Activated naive CD8-positive, alpha-beta T cell (primary cell): Measurements from ENCODE around the gene MRPL24.

Experiments
- H3K27ac Mint-ChIP-seq: one replicate; pipeline ENCODE4 v1.8.0; 2021; ENCODE audit warnings: mixed read lengths
- H3K27me3 Mint-ChIP-seq: one replicate; pipeline ENCODE4 v1.8.0; 2021; ENCODE audit warnings: mixed read lengths
- H3K36me3 Mint-ChIP-seq: one replicate; pipeline ENCODE4 v1.8.0; 2021; ENCODE audit warnings: mixed read lengths
- H3K4me1 Mint-ChIP-seq: one replicate; pipeline ENCODE4 v1.8.0; 2021; ENCODE audit warnings: low read depth, mixed read lengths
- H3K4me3 Mint-ChIP-seq: one replicate; pipeline ENCODE4 v1.8.0; 2021; ENCODE audit warnings: mild to moderate bottlenecking, mixed read lengths
- H3K9me3 Mint-ChIP-seq: one replicate; pipeline ENCODE4 v1.8.0; 2021; ENCODE audit warnings: low read depth, mixed read lengths

Gene MRPL24

GRCh38 chr1:156742017-156742416, 1.1 kb upstream of the MRPL24 start:
- Mint-ChIP-seq H3K27ac (peak overlapping the region; percentile 98), H3K4me3 (peak overlapping the region; percentile 30), H3K9me3 (no peaks in the 10 kb centered on the region), H3K27me3 (no peaks in the 10 kb centered on the region), H3K4me1 (peaks cover 39% of the 10 kb centered on the region), H3K36me3 (peaks cover 12% of the 10 kb centered on the region)

- Mint-ChIP-seq H3K9me3 (no peaks in the 10 kb centered on the region), H3K4me3 (peak overlapping the region; percentile 95), H3K27ac (peak overlapping the region; percentile 98), H3K27me3 (no peaks in the 10 kb centered on the region), H3K36me3 (peaks cover 12% of the 10 kb centered on the region), H3K4me1 (peaks cover 37% of the 10 kb centered on the region)
These were observed 644 bp upstream of the MRPL24 start for GRCh38 chr1:156741481-156741983.

- Mint-ChIP-seq H3K4me3 (peak overlapping the region; percentile 95), H3K27ac (peak overlapping the region; percentile 98), H3K36me3 (peaks cover 7% of the 10 kb centered on the region), H3K9me3 (no peaks in the 10 kb centered on the region), H3K4me1 (peaks cover 27% of the 10 kb centered on the region), H3K27me3 (no peaks in the 10 kb centered on the region)
These were observed 599 bp downstream of the MRPL24 start for GRCh38 chr1:156740237-156740740.

- no peaks in the 10 kb centered on the region for H3K27me3 Mint-ChIP-seq
- peaks cover 7% of the 10 kb centered on the region for H3K36me3 Mint-ChIP-seq
- H3K9me3 Mint-ChIP-seq: no peaks in the 10 kb centered on the region
- H3K4me3 Mint-ChIP-seq: peak overlapping the region; percentile 95
- H3K27ac Mint-ChIP-seq: peak overlapping the region; percentile 80
- peaks cover 25% of the 10 kb centered on the region for H3K4me1 Mint-ChIP-seq
These were observed 2.0 kb downstream of the MRPL24 start for GRCh38 chr1:156738916-156739315.

GRCh38 chr1:156738407-156738806, 2.5 kb downstream of the MRPL24 start:
- Mint-ChIP-seq H3K36me3 (peaks cover 7% of the 10 kb centered on the region), H3K4me3 (peak overlapping the region; percentile 30), H3K27ac (no peak overlapping the region)

GRCh38 chr1:156733989-156734584, 6.8 kb downstream of the MRPL24 start:
- no peaks in the 10 kb centered on the region for H3K27me3 Mint-ChIP-seq
- no peak overlapping the region for H3K4me3 Mint-ChIP-seq
- no peaks in the 10 kb centered on the region for H3K9me3 Mint-ChIP-seq
- H3K36me3 Mint-ChIP-seq: peaks cover 3% of the 10 kb centered on the region
- no peak overlapping the region for H3K27ac Mint-ChIP-seq
- peaks cover 22% of the 10 kb centered on the region for H3K4me1 Mint-ChIP-seq

More at GRCh38 chr1:156738407-156738806, 2.5 kb downstream of the MRPL24 start:
- no peaks in the 10 kb centered on the region for H3K27me3 Mint-ChIP-seq
- peaks cover 25% of the 10 kb centered on the region for H3K4me1 Mint-ChIP-seq
- no peaks in the 10 kb centered on the region for H3K9me3 Mint-ChIP-seq

- Mint-ChIP-seq H3K4me1 (peaks cover 32% of the 10 kb centered on the region), H3K4me3 (no peak within 1 kb of the TSS), H3K9me3 (no peaks in the 10 kb centered on the region), H3K27me3 (no peaks in the 10 kb centered on the region), H3K27ac (peak within 1 kb of the TSS; percentile 99), H3K36me3 (peaks cover 6% of the 10 kb centered on the region)
These were observed 12.1 kb downstream of the MRPL24 start, which contains the start of gene ISG20L2 for GRCh38 chr1:156728599-156729462. Gene ISG20L2, minus strand, starts transcription at chr1:156728766. Its CDS starts 1,114 bp downstream, at chr1:156727652.

GRCh38 chr1:156727926-156728598, 12.8 kb downstream of the MRPL24 start, which contains the start of gene METTL25B:
Gene METTL25B, plus strand, starts transcription at chr1:156728469. Its CDS starts 636 bp downstream, at chr1:156729105.
- Mint-ChIP-seq H3K36me3 (peaks cover 11% of the 10 kb centered on the region), H3K9me3 (no peaks in the 10 kb centered on the region), H3K4me3 (no peak within 1 kb of the TSS), H3K27ac (peak within 1 kb of the TSS; percentile 99), H3K27me3 (no peaks in the 10 kb centered on the region), H3K4me1 (peaks cover 39% of the 10 kb centered on the region)

GRCh38 chr1:156727492-156727891, 13.4 kb downstream of the MRPL24 start:
- peak overlapping the region; percentile 99 for H3K27ac Mint-ChIP-seq
- H3K9me3 Mint-ChIP-seq: no peaks in the 10 kb centered on the region
- H3K36me3 Mint-ChIP-seq: peaks cover 9% of the 10 kb centered on the region
- H3K4me1 Mint-ChIP-seq: peaks cover 39% of the 10 kb centered on the region
- H3K4me3 Mint-ChIP-seq: no peak overlapping the region
- no peaks in the 10 kb centered on the region for H3K27me3 Mint-ChIP-seq

- Mint-ChIP-seq H3K36me3 (peaks cover 9% of the 10 kb centered on the region), H3K4me1 (peaks cover 39% of the 10 kb centered on the region), H3K27ac (no peak overlapping the region), H3K9me3 (no peaks in the 10 kb centered on the region), H3K4me3 (no peak overlapping the region), H3K27me3 (no peaks in the 10 kb centered on the region)
These were observed 14.2 kb downstream of the MRPL24 start for GRCh38 chr1:156726549-156727226.

- Mint-ChIP-seq H3K36me3 (peaks cover 9% of the 10 kb centered on the region), H3K9me3 (no peaks in the 10 kb centered on the region)
These were observed 15.1 kb downstream of the MRPL24 start for GRCh38 chr1:156725683-156726280.

GRCh38 chr1:156721535-156721934, 19.4 kb downstream of the MRPL24 start:
- no peaks in the 10 kb centered on the region for H3K9me3 Mint-ChIP-seq
- peaks cover 9% of the 10 kb centered on the region for H3K36me3 Mint-ChIP-seq
- no peaks in the 10 kb centered on the region for H3K27me3 Mint-ChIP-seq
- no peak overlapping the region for H3K27ac Mint-ChIP-seq
- peaks cover 20% of the 10 kb centered on the region for H3K4me1 Mint-ChIP-seq
- no peak overlapping the region for H3K4me3 Mint-ChIP-seq

More at GRCh38 chr1:156725683-156726280, 15.1 kb downstream of the MRPL24 start:
- peaks cover 38% of the 10 kb centered on the region for H3K4me1 Mint-ChIP-seq
- H3K4me3 Mint-ChIP-seq: no peak overlapping the region
- H3K27me3 Mint-ChIP-seq: no peaks in the 10 kb centered on the region
- no peak overlapping the region for H3K27ac Mint-ChIP-seq

- Mint-ChIP-seq H3K27me3 (no peaks in the 10 kb centered on the region), H3K36me3 (peaks cover 9% of the 10 kb centered on the region), H3K27ac (no peak overlapping the region)
These were observed 19.8 kb downstream of the MRPL24 start for GRCh38 chr1:156721131-156721530.

GRCh38 chr1:156717351-156717750, 23.5 kb downstream of the MRPL24 start:
- Mint-ChIP-seq H3K36me3 (peaks cover 10% of the 10 kb centered on the region), H3K27ac (no peak overlapping the region), H3K9me3 (no peaks in the 10 kb centered on the region), H3K4me3 (no peak overlapping the region), H3K27me3 (no peaks in the 10 kb centered on the region), H3K4me1 (peaks cover 2% of the 10 kb centered on the region)

More at GRCh38 chr1:156721131-156721530, 19.8 kb downstream of the MRPL24 start:
- Mint-ChIP-seq H3K4me3 (no peak overlapping the region), H3K4me1 (peaks cover 20% of the 10 kb centered on the region), H3K9me3 (no peaks in the 10 kb centered on the region)
